ENCODE measurements around the gene ARMC2.

The ARMC2 gene

GRCh38 chr6:109015176-109015575 is 167.0 kb downstream of the ARMC2 start:
- TF ChIP-seq CTCF (IDR thresholded peaks at IDR 0.05; ENCODE audit: control insufficient read depth, extremely low read depth, insufficient read depth) = no peak

GRCh38 chr6:109019911-109020310 is 171.7 kb downstream of the ARMC2 start:
- no peak for TF ChIP-seq CTCF (IDR thresholded peaks at IDR 0.05; ENCODE audit: control insufficient read depth, extremely low read depth, insufficient read depth)
- DNase-seq (ENCODE audit: low read depth) = peak; percentile 83
- H3K4me3 ChIP-seq (ENCODE audit: low read depth, low read length) = no peak overlapping the region

More at GRCh38 chr6:109015176-109015575, 167.0 kb downstream of the ARMC2 start:
- H3K4me3 ChIP-seq (ENCODE audit: low read depth, low read length) = no peak overlapping the region
- DNase-seq (ENCODE audit: low read depth) = no peak

GRCh38 chr6:109021870-109022269 is 173.6 kb downstream of the ARMC2 start:
- TF ChIP-seq CTCF (IDR thresholded peaks at IDR 0.05; ENCODE audit: control insufficient read depth, extremely low read depth, insufficient read depth) = no peak
- no peak overlapping the region for H3K4me3 ChIP-seq (ENCODE audit: low read depth, low read length)
- DNase-seq (ENCODE audit: low read depth) = no peak

- no peak overlapping the region for H3K4me3 ChIP-seq (ENCODE audit: low read depth, low read length)
- DNase-seq (ENCODE audit: low read depth) = no peak
- no peak for TF ChIP-seq CTCF (IDR thresholded peaks at IDR 0.05; ENCODE audit: control insufficient read depth, extremely low read depth, insufficient read depth)
Measured at GRCh38 chr6:109023356-109023925, 175.2 kb downstream of the ARMC2 start.

Data from LNCaP clone FGC (cell line).